GM18873 (cell line): Measurements from ENCODE around the gene GPRC5D.

ENCODE experiments used
- ATAC-seq: cut with Tn5 transposase; IDR thresholded peaks from one replicate; pipeline ENCODE4 v1.9.1; 2021; ENCODE audit warnings: mild to moderate bottlenecking, moderate library complexity, moderate number of reproducible peaks; ENCODE audit not compliant: unreplicated experiment, low FRiP score

Gene GPRC5D

DNA sequence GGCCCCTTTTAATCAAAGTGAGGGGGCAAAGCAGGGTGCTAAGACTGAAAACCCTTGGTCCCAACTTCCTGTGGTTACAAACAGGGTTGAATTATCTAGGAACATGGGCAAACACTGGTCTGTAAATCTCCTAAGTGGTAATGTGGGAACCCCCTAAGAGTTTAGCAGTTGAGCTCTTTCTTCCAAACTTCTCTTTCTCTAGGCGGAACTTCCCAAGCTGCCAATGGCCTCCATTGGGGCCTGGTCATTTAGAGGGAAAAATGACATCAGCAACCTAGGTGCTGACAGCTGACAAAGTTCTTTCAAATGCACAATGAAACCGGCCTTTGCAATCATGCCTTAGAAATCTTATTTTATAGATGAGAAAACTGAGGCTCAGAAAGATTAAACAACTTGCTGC is 30.4 kb upstream of the GPRC5D start:
- ATAC-seq = no peak

DNA sequence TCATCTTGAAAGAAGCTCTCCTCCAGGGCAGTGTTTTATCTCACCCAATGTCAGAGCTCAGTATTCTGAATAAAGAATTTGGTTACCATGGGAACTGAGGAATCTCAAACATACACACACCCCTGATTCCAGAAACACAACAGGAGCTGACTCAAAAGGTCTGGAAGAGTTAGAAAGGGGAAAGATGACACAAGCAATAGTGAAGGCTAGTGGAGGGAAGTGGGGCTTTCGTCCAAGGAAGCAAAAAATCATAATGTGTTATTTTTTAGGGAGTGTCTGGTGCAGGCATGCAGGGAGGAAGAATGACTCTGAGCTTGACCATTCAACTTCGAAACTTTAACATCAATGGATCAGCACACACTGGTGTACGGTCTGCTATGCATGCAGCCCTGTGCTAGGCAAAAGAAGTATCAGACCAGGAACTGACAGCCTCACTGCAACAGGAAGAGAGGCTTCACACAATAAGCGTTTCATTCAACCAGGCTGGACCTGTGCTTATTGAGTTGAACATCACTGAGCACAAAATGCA is 27.8 kb upstream of the GPRC5D start:
- ATAC-seq = no peak

- ATAC-seq = no peak
Observed at GRCh38 chr12:12979126-12979525, 27.2 kb upstream of the GPRC5D start.

- ATAC-seq = no peak
Observed at GRCh38 chr12:12977231-12977630, 25.3 kb upstream of the GPRC5D start.

DNA sequence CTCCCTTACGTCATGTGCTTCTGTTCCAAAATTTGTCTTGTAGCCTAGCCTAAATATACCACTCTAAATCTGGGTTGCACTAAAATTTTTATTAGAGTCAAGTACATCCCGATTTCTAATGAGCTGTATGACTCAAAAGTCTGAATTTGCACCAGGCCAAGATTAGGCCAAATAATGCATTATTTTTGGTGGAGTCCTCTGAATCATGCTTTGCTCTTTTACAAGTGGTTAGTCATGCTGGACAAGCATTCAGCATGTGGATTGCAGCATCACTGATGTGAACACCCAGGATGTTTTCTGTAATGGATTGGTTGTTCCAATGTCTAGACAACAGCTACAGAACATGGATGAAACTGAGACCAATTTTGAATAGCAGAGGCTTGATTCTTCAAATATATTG is 24.4 kb upstream of the GPRC5D start:
- ATAC-seq = no peak

GRCh38 chr12:12975322-12976077 is 23.5 kb upstream of the GPRC5D start:
- ATAC-seq = no peak

DNA sequence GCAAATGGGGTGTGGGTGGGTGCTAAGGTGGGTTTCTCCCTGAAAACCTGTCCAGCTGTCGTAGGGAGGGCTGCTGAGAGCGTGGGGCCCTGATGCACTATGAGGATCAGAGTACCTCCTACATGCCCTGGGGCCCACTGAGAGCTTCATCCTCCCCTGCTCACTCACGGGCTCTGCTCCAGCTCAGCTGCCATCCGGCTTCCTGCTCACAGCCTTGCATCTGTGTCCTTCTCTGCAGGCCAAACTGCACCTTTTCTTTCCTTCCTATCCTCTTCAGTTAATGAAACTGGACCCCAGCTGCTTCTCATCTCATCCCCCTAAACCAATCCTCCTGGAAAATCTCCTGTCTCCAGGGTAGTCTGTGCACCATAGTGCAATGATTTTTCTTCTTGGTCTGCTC is 22.2 kb upstream of the GPRC5D start:
- no peak for ATAC-seq

DNA sequence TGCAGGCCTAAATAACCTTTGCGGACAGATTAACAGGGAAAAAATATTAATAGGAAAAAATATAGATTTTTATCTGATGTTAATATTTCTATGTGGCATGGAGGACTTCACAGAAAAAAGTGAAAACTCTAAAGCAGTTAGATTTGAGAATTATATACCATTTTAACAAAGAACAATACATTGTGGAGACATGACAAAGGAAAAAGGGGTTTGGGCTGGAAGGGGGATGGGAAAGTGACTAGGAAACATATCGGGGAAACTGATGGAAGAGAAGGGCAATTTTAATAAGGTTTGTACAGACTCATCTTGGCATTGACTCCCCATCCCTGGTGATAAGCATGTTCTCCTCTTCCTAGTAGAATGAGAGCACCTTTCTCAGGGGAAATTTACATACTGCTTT is 21.0 kb upstream of the GPRC5D start:
- no peak for ATAC-seq

- ATAC-seq = no peak
Observed at GRCh38 chr12:12965836-12966235, 13.9 kb upstream of the GPRC5D start.

GRCh38 chr12:12964255-12964654 is 12.3 kb upstream of the GPRC5D start:
- no peak for ATAC-seq

- no peak for ATAC-seq
Observed at GRCh38 chr12:12960639-12961209, 8.8 kb upstream of the GPRC5D start.

DNA sequence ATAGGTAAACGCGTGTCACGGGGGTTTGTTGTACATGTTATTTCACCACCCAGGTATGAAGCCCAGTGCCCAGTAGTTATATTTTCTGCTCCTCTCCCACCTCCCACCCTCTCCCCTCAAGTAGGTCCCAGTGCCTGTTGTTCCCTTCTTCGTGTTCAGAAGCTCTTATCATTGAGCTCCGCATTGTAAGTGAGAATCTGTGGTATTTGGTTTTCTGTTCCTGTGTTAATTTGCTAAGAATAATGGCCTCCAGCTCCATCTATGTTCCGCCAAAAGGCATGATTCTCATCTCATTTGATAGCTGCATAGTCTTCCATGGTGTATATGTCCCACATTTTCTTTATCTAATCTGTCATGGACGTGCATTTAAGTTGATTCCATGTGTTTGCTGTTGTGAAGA is 6.9 kb upstream of the GPRC5D start:
- ATAC-seq = no peak

- ATAC-seq = no peak
Observed at GRCh38 chr12:12954878-12955625, 3.1 kb upstream of the GPRC5D start.

- ATAC-seq = no peak
Observed at GRCh38 chr12:12954356-12954755, 2.4 kb upstream of the GPRC5D start.

DNA sequence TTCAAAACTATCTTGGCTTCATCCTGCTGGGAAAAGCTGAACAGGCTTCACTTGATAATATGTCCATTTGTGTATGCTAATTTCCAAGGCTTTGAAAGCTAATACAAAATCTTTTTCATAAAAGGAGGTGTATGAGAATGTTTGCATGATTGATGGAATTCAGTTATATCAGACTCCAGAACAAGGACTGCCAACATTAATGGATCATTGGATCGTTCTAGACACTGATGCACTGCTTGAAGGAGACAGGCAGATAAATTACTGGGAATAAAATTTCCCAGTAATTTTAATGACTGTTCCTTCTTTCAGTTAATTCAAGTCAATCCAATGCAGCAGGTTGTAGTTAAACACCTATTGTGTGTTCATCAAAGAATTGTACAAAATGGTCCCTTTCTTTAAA is 466 bp downstream of the GPRC5D start:
- ATAC-seq = no peak

GRCh38 chr12:12947902-12948301 is 4.1 kb downstream of the GPRC5D start:
- no peak for ATAC-seq

DNA sequence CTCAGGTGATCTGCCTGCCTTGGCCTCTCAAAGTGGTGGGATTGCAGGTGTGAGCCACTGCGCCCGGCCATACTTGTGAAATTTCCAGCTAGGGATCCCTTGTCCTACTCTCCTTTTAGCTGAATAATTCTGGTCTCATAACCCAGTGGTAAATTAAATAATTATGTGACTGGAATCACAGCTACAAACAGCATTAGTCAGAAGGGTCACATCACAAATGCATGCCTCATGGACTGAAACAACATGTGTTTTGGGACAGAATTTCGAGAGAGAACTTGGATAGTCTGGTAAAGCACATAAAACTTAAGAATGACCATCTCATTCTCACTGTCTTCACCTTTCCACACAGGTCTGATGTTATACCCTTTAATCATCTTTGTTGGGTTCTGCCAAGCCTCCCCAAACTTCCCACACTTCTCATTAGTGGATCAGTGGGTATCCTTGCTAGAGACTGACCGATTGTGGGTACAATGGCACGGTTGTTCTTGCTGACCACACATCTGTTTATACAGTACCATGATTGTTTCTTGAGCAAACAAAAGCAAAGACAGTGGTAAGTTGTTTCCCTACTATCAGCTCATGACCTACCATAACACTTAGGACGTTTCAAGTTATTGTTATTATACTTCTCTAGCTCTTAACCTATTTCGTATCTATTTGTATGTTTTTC is 5.1 kb downstream of the GPRC5D start:
- ATAC-seq = no peak

GRCh38 chr12:12945591-12945990 is 6.4 kb downstream of the GPRC5D start:
- no peak for ATAC-seq

DNA sequence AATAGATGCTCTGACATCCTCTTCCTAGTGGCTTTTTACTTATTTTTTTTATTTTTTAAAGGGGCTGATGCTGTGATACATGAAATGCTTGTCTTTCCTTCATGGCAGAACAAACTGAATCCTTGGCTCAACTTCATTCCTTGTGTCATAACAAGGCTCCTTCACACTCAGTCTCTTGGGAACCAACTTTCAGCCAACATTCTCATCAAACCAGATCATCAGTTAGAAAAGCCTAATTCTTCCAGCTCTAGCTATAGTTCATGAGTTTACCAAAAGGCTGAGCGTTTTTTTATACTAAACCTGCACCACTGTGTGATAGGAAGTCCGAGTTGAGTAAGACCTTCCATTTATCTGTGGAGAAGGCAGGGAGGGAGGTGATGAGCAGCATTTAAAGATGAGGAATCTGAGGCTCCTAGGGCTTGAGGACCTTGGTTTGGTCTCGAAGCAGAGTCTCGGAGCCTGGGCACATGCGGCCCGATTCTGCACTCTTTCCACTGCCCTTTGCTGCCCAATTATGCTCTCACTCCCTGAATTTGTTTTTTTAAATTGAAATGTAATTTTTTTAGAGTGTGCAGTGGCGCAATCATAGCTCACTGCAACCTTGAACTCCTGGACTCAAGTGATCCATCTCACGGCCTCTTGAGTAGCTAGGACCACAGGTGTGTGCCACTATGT is 8.2 kb downstream of the GPRC5D start:
- ATAC-seq = no peak
